Lung microvascular endothelial cell (primary cell): ENCODE measurements around the gene SHLD1. TPM values are rescaled to one million over a fixed set of nuclear protein-coding genes. Genes with fewer than 3 reads are reported as not detected.
"Not testable (repeated sequence)": the region's sequence is repeated elsewhere in the genome, so short reads cannot be mapped to it uniquely, and the experiment has no call there.

Experiments used
- DNase-seq, 2 donors: peaks; one replicate each; pipeline versions ENCODE4 v3.0.0 to v3.0.0-alpha.2; 2010; ENCODE audit warnings: low read depth in 2 of 2
- total RNA-seq: library from RNA; depleted of rRNA; stranded (reverse); fragments of >200 nt; gene quantifications from 2 replicates; pipeline ENCODE4 v1.2.1, GENCODE V29; 2014

The SHLD1 gene
- 2.2 and 2.6 TPM in 2 replicates for total RNA-seq

- DNase-seq = peak; percentile 86 to 92
Measured at GRCh38 chr20:5749952-5750779, at the start of gene SHLD1. Gene SHLD1, plus strand, starts transcription at chr20:5750401. Its CDS starts 22,465 bp downstream, at chr20:5772866.

GRCh38 chr20:5702339-5702738 lies 47.9 kb upstream of the SHLD1 start:
- DNase-seq = not testable (repeated sequence)

GRCh38 chr20:5703681-5704101 lies 46.5 kb upstream of the SHLD1 start:
- no peak for DNase-seq

GRCh38 chr20:5705827-5706226 lies 44.4 kb upstream of the SHLD1 start:
- no peak for DNase-seq

- DNase-seq = no peak
Measured at GRCh38 chr20:5706797-5707196, 43.4 kb upstream of the SHLD1 start.

- peak in 1 of 2 donors; percentile 28 for DNase-seq
Measured at GRCh38 chr20:5710551-5710950, 39.6 kb upstream of the SHLD1 start.

- peak; percentile 93 to 95 for DNase-seq
Measured at GRCh38 chr20:5714261-5715041, 35.8 kb upstream of the SHLD1 start.

- peak in 1 of 2 donors; percentile 50 for DNase-seq
Measured at GRCh38 chr20:5715071-5715841, 34.9 kb upstream of the SHLD1 start.

GRCh38 chr20:5716953-5717352 lies 33.2 kb upstream of the SHLD1 start:
- DNase-seq = no peak

- peak in 1 of 2 donors; percentile 59 for DNase-seq
Measured at GRCh38 chr20:5718896-5719595, 31.2 kb upstream of the SHLD1 start.

- DNase-seq = peak; percentile 64 to 81
Measured at GRCh38 chr20:5719861-5720403, 30.3 kb upstream of the SHLD1 start.

GRCh38 chr20:5720696-5721095 lies 29.5 kb upstream of the SHLD1 start:
- peak in 1 of 2 donors; percentile 90 for DNase-seq

- not testable (repeated sequence) for DNase-seq
Measured at GRCh38 chr20:5721356-5721755, 28.8 kb upstream of the SHLD1 start.

GRCh38 chr20:5722927-5723326 lies 27.3 kb upstream of the SHLD1 start:
- no peak for DNase-seq

- not testable (repeated sequence) for DNase-seq
Measured at GRCh38 chr20:5725183-5725463, 25.1 kb upstream of the SHLD1 start.

GRCh38 chr20:5727018-5727515 lies 23.1 kb upstream of the SHLD1 start:
- DNase-seq = no peak

GRCh38 chr20:5729348-5729747 lies 20.9 kb upstream of the SHLD1 start:
- peak in 1 of 2 donors; percentile 46 for DNase-seq

GRCh38 chr20:5730131-5730530 lies 20.1 kb upstream of the SHLD1 start:
- no peak for DNase-seq

- no peak for DNase-seq
Measured at GRCh38 chr20:5731753-5732366, 18.3 kb upstream of the SHLD1 start.

- DNase-seq = peak in 1 of 2 donors; percentile 31
Measured at GRCh38 chr20:5734602-5735001, 15.6 kb upstream of the SHLD1 start.
